MCF 10A (cell line): ENCODE results near the gene GRIK2. TPM values are rescaled to one million over a fixed set of nuclear protein-coding genes. Genes with fewer than 3 reads are reported as not detected.

Experiments used
- BruUV-seq: library from RNA; stranded (reverse); fragments of 400-500 nt; replicated peaks from 2 replicates; lab custom pipeline; 2021; lab: Mats Ljungman, UMichigan
- CTCF ChIA-PET: fragments of 300-600 bp; sonication (Branson Sonifier 250); formaldehyde crosslinking; extraction: SDS; loops from one replicate; lab custom pipeline; 2021; ENCODE audit warnings: antibody characterized with exemption, inconsistent platforms; lab: Yijun Ruan, JAX
- POLR2A ChIA-PET: fragments of 300-600, 350-650 bp; sonication (Branson Sonifier 250); formaldehyde crosslinking; extraction: SDS; loops from one replicate; lab custom pipeline; 2020; ENCODE audit warnings: antibody characterized with exemption, inconsistent platforms; lab: Yijun Ruan, JAX
- DNase-seq: peaks from one replicate; pipeline ENCODE4 v3.0.0-alpha.2; 2018; ENCODE audit not compliant: unreplicated experiment
- H3K27ac Mint-ChIP-seq: one replicate; pipeline ENCODE4 v1.8.0; 2022; ENCODE audit warnings: mild to moderate bottlenecking, low read depth, mixed read lengths; ENCODE audit not compliant: unreplicated experiment
- H3K27me3 Mint-ChIP-seq: one replicate; pipeline ENCODE4 v1.8.0; 2022; ENCODE audit warnings: mixed read lengths; ENCODE audit not compliant: insufficient read depth, unreplicated experiment
- H3K36me3 Mint-ChIP-seq: one replicate; pipeline ENCODE4 v1.8.0; 2022; ENCODE audit warnings: mild to moderate bottlenecking, moderate library complexity, mixed read lengths; ENCODE audit not compliant: insufficient read depth, unreplicated experiment
- H3K4me1 Mint-ChIP-seq: one replicate; pipeline ENCODE4 v1.8.0; 2022; ENCODE audit warnings: mixed read lengths; ENCODE audit not compliant: insufficient read depth, unreplicated experiment
- H3K4me3 Mint-ChIP-seq: one replicate; pipeline ENCODE4 v1.8.0; 2022; ENCODE audit warnings: mild to moderate bottlenecking, moderate library complexity, mixed read lengths; ENCODE audit not compliant: unreplicated experiment
- H3K9me3 Mint-ChIP-seq: one replicate; pipeline ENCODE4 v1.8.0; 2022; ENCODE audit warnings: mixed read lengths; ENCODE audit not compliant: unreplicated experiment
- intact Hi-C: fragments of 100-400 bp; cut with micrococcal nuclease; formaldehyde crosslinking; loops from 2 replicates; pipeline ENCODE4 v1.14.1; 2022
- total RNA-seq: library from RNA; stranded (reverse); gene quantifications from 2 replicates; pipeline ENCODE4 v1.2.3, GENCODE V29; 2022
- TF ChIP-seq, protein P1 (sequence below): fragments of 200-600 bp; IDR thresholded peaks from one replicate; pipeline ENCODE4 v1.8.0; 2022; ENCODE audit warnings: antibody characterized with exemption, mild to moderate bottlenecking; ENCODE audit not compliant: unreplicated experiment

The GRIK2 gene
- total RNA-seq, 1 experiment from 2014 or later = 0.89 TPM

DNA sequence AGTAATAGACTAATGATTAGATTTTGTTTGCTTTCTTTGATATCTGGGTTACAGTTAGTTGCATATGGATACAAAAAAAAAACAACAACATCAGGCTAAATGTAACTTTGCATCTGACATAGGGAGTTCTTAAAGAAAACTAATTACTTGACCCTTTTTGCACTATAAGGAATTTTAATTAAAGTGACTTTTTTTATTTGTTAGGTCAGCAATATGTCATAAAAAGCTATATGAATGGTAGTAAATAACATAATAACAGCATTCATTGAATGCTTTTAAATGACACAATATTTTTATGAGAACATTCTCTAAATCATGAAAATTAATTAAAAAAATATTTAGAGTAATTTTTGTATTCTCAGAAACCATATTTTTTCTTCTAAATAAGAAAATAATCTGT is 183.6 kb downstream of the GRIK2 start:
- intact Hi-C loops = no loop called here
- Mint-ChIP-seq H3K27ac (no peak overlapping the region), H3K36me3 (no peaks in the 10 kb centered on the region), H3K4me3 (no peak overlapping the region), H3K4me1 (no peaks in the 10 kb centered on the region), H3K9me3 (peaks cover 9% of the 10 kb centered on the region), H3K27me3 (no peaks in the 10 kb centered on the region)
- TF ChIP-seq, protein P1, sequence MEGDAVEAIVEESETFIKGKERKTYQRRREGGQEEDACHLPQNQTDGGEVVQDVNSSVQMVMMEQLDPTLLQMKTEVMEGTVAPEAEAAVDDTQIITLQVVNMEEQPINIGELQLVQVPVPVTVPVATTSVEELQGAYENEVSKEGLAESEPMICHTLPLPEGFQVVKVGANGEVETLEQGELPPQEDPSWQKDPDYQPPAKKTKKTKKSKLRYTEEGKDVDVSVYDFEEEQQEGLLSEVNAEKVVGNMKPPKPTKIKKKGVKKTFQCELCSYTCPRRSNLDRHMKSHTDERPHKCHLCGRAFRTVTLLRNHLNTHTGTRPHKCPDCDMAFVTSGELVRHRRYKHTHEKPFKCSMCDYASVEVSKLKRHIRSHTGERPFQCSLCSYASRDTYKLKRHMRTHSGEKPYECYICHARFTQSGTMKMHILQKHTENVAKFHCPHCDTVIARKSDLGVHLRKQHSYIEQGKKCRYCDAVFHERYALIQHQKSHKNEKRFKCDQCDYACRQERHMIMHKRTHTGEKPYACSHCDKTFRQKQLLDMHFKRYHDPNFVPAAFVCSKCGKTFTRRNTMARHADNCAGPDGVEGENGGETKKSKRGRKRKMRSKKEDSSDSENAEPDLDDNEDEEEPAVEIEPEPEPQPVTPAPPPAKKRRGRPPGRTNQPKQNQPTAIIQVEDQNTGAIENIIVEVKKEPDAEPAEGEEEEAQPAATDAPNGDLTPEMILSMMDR = no peak
- POLR2A ChIA-PET = no interaction called here
- DNase-seq = no peak
- BruUV-seq = no TSS peak
- CTCF ChIA-PET = interaction anchor here (0.6 kb wide), 1 partner anchor 20 kb away, joined by 3 read pairs; no protein-coding TSS in a partner anchor

DNA sequence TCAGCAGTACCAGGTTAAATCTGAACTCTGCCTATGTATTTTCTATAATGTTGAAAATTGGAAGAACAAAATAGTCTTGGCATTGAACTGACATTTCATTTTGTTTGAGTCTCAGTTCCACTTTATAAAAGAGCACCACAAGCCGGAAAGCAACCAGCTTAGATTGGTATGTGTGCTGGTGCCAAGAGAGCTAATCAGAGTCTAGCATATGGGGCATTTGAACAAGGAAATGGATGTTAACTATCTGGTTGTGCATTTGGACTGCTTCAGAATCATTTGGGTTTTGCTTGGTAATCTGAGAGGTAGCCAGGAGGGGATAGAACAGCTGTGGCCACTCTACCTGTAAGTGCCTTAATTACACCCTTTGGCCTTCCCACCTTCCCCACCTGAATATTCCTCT is 184.8 kb downstream of the GRIK2 start:
- Mint-ChIP-seq H3K4me1 (no peaks in the 10 kb centered on the region), H3K4me3 (no peak overlapping the region), H3K27ac (no peak overlapping the region), H3K27me3 (no peaks in the 10 kb centered on the region), H3K9me3 (peaks cover 9% of the 10 kb centered on the region), H3K36me3 (no peaks in the 10 kb centered on the region)
- DNase-seq = no peak
- ChIA-PET CTCF (no interaction called here), POLR2A (no interaction called here)
- intact Hi-C loops = no loop called here
- TF ChIP-seq, protein P1 = no peak
- BruUV-seq = no TSS peak

DNA sequence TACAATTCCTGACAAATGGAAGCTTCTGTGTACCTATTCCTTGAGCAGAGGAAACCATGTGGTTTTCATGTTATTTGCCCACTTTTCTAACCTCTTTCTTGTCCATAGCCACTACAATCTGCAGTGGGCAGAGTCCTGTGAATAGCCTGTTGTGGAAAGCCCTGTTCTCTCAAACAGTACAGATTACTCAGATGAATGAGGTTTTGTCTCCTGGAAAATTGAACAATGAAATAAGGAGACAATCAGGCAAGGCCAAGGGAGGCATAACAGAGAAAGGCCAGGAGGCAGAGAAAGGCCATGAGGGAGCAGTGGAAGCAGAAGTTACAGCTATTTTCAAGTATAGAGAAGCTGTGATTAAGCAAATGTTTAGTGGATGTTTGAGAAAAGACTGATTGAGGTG is 189.3 kb downstream of the GRIK2 start:
- H3K27me3 Mint-ChIP-seq = no peaks in the 10 kb centered on the region
- H3K4me1 Mint-ChIP-seq = no peaks in the 10 kb centered on the region
- H3K4me3 Mint-ChIP-seq = no peak overlapping the region
- CTCF ChIA-PET = no interaction called here
- no peaks in the 10 kb centered on the region for H3K36me3 Mint-ChIP-seq
- no peak overlapping the region for H3K27ac Mint-ChIP-seq
- TF ChIP-seq, protein P1 = no peak
- no peak for DNase-seq
- POLR2A ChIA-PET = interaction anchor here (0.7 kb wide), 1 partner anchor 9 kb away, joined by 4 read pairs; no protein-coding TSS in a partner anchor
- intact Hi-C loops = no loop called here
- peaks cover 9% of the 10 kb centered on the region for H3K9me3 Mint-ChIP-seq
- no TSS peak for BruUV-seq

DNA sequence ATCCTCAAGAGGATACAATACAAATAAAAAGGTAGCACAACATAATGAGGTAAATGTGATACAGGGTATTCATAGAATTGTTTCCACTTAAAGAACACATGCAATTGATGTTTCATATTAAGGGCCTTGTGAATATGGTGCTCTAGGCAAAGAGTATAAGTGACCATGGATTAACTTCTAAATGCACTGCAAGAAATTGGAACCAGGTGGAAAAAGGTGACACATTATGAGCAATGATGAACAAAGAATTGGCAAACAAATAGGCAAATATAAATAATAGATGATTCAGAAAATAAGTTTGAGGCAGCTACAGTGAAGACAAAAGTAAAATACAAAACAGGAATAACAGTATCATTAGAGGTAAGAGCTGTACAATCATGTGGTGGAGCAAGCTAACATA is 192.0 kb downstream of the GRIK2 start:
- H3K27me3 Mint-ChIP-seq = no peaks in the 10 kb centered on the region
- DNase-seq = no peak
- H3K36me3 Mint-ChIP-seq = no peaks in the 10 kb centered on the region
- H3K27ac Mint-ChIP-seq = no peak overlapping the region
- TF ChIP-seq, protein P1 = no peak
- H3K4me1 Mint-ChIP-seq = no peaks in the 10 kb centered on the region
- H3K4me3 Mint-ChIP-seq = no peak overlapping the region
- intact Hi-C loops = no loop called here
- POLR2A ChIA-PET = interaction anchor here (0.6 kb wide), 1 partner anchor 126 kb away, joined by 3 read pairs; no protein-coding TSS in a partner anchor
- peaks cover 6% of the 10 kb centered on the region for H3K9me3 Mint-ChIP-seq
- no TSS peak for BruUV-seq
- CTCF ChIA-PET = interaction anchor here (0.6 kb wide), 1 partner anchor 66 kb away, joined by 3 read pairs; no protein-coding TSS in a partner anchor
